Gastrocnemius medialis (tissue), 4 donors: Measurements from ENCODE around the gene THAP4. TPM values are rescaled to one million over a fixed set of nuclear protein-coding genes. Genes with fewer than 3 reads are reported as not detected.
A peak's percentile ranks its signal among the peaks of the same experiment; 100 is the strongest.
"Not testable (repeated sequence)": the region's sequence is repeated elsewhere in the genome, so short reads cannot be mapped to it uniquely, and the experiment has no call there.

Source experiments
- ATAC-seq, 2 donors: fragments of 150-250 bp; one replicate each; pipeline ENCODE4 v1.9.1; 2016
- DNase-seq, 2 donors: peaks; one replicate each; pipeline ENCODE4 v3.0.0-alpha.2; 2019
- H3K27ac ChIP-seq, 4 donors: fragments of 200-600 bp; sonication (generic); 1 replicate in 1 of 4; 2 replicates in 3 of 4; pipeline ENCODE4 v1.5.1; 2016 to 2018; ENCODE audit warnings: mild to moderate bottlenecking in 2 of 4, moderate library complexity in 1 of 4
- H3K27me3 ChIP-seq, 3 donors: fragments of 200-600 bp; sonication (generic) in 2 of 3; 1 replicate in 1 of 3; 2 replicates in 2 of 3; pipeline versions ENCODE4 v1.5.1 to v1.6.0; 2016 to 2019; ENCODE audit warnings: mild to moderate bottlenecking in 1 of 3, moderate library complexity in 1 of 3
- H3K36me3 ChIP-seq, 2 donors: fragments of 200-600 bp; sonication (generic) in 1 of 2; one replicate each; pipeline ENCODE4 v1.5.1; 2017 to 2018
- H3K4me1 ChIP-seq, 2 donors: fragments of 200-600 bp; sonication (generic) in 1 of 2; one replicate each; pipeline ENCODE4 v1.5.1; 2016 to 2017; ENCODE audit warnings: mild to moderate bottlenecking in 2 of 2
- H3K4me3 ChIP-seq, 4 donors: fragments of 200-600 bp; sonication (generic) in 3 of 4; 1 replicate in 1 of 4; 2 replicates in 3 of 4; pipeline ENCODE4 v1.5.1; 2016 to 2019; ENCODE audit warnings: mild to moderate bottlenecking in 2 of 4
- H3K9me3 ChIP-seq, 3 donors: fragments of 200-600 bp; sonication (generic) in 2 of 3; 1 replicate in 1 of 3; 2 replicates in 2 of 3; pipeline ENCODE4 v1.5.1; 2016 to 2019
- POLR2A ChIP-seq, 2 donors: fragments of 450-650 bp; IDR thresholded peaks; one replicate each; pipeline ENCODE4 v1.6.1; 2017; ENCODE audit warnings: antibody characterized with exemption in 2 of 2, mild to moderate bottlenecking in 2 of 2, moderate library complexity in 2 of 2
- in situ Hi-C, 4 donors: fragments of 200-750 bp; cut with MboI; loops; one replicate each; pipeline versions ENCODE4 v1.15.0 to v1.8.0; 2017; ENCODE audit warnings: low sequenced_read_pairs in 4 of 4
- intact Hi-C: fragments of 100-400 bp; cut with DNase I; formaldehyde crosslinking; loops from one replicate; pipeline ENCODE4 v1.15.1; 2023; ENCODE audit warnings: low total_unique reads
- total RNA-seq, 4 donors: library from RNA; depleted of rRNA; stranded (reverse); fragments of >200 nt; gene quantifications; one replicate each; pipeline versions ENCODE4 v1.1.0 to v1.2.3, GENCODE V29; 2016
- TF ChIP-seq, protein P1 (sequence below), 5 experiments: fragments of 450-650 bp in 3 of 5; fragments of 200-600 bp in 2 of 5; sonication (generic) in 2 of 5; IDR thresholded peaks in 4 of 5; conservative IDR thresholded peaks in 1 of 5; 1 replicate in 4 of 5; 2 replicates in 1 of 5; pipeline ENCODE4 v1.5.1; 2016 to 2019; ENCODE audit warnings: antibody characterized with exemption in 5 of 5, mild to moderate bottlenecking in 3 of 5, moderate library complexity in 3 of 5

Gene THAP4
- total RNA-seq, 4 donors from 2014 or later, result 71.3 to 83.3 (median 79.9) TPM

GRCh38 chr2:241666627-241667400 lies 29.9 kb upstream of the THAP4 start:
- H3K9me3 ChIP-seq, result no peaks in the 10 kb centered on the region
- no peak overlapping the region for H3K4me3 ChIP-seq
- H3K27me3 ChIP-seq, result no peaks in the 10 kb centered on the region
- no peak for DNase-seq
- no peak for TF ChIP-seq POLR2A (IDR thresholded peaks at IDR 0.05)
- TF ChIP-seq, protein P1, sequence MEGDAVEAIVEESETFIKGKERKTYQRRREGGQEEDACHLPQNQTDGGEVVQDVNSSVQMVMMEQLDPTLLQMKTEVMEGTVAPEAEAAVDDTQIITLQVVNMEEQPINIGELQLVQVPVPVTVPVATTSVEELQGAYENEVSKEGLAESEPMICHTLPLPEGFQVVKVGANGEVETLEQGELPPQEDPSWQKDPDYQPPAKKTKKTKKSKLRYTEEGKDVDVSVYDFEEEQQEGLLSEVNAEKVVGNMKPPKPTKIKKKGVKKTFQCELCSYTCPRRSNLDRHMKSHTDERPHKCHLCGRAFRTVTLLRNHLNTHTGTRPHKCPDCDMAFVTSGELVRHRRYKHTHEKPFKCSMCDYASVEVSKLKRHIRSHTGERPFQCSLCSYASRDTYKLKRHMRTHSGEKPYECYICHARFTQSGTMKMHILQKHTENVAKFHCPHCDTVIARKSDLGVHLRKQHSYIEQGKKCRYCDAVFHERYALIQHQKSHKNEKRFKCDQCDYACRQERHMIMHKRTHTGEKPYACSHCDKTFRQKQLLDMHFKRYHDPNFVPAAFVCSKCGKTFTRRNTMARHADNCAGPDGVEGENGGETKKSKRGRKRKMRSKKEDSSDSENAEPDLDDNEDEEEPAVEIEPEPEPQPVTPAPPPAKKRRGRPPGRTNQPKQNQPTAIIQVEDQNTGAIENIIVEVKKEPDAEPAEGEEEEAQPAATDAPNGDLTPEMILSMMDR (IDR thresholded peaks at IDR 0.05 in 4 of 5, conservative IDR thresholded peaks at IDR 0.05 in 1 of 5), result no peak
- no peaks in the 10 kb centered on the region for H3K4me1 ChIP-seq
- intact Hi-C loops (no loop called here), in situ Hi-C loops (no loop called here)
- no peak for ATAC-seq
- H3K27ac ChIP-seq, result no peak overlapping the region
- peaks cover 0 to 50% of the 10 kb centered on the region in 2 donors for H3K36me3 ChIP-seq

DNA sequence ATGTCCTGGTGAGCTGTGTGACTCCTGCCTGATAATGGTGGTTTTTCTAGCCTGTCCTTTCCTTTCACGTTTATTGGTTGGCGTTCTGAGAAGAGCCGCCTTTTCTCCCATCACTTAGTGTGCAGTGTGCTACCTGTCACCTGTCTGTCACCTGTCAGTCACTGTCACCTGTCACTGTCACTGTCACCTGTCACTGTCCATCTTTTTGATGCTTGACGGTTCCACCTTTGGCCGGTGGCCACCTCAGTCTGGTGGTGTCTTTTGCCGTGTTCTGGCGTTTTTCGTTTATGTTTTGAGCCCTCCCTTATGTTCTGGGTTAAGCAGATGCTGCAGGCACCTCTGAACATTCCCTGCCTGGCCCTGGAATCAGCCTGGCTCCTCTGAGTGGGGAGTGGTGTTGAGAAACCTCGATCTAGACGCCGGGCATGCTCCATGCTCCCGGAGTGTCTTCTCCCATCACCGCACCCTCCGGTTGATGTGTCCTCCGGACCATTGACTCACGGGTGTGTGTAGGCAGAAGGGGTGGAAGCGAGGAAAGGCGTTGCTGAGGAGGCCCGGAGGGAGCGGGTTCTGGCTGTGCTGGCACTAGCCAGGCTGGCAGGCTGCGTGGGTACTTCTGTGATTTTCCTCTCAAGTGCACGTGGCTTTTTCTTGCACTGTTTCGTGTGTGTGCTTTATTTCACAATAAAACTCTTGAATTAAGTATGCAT lies 28.9 kb upstream of the THAP4 start:
- TF ChIP-seq POLR2A (IDR thresholded peaks at IDR 0.05), result no peak
- TF ChIP-seq, protein P1 (IDR thresholded peaks at IDR 0.05 in 4 of 5, conservative IDR thresholded peaks at IDR 0.05 in 1 of 5), result no peak
- no peaks in the 10 kb centered on the region for H3K27me3 ChIP-seq
- H3K4me3 ChIP-seq, result no peak overlapping the region
- intact Hi-C loops (loop anchor here (1.0 kb wide), 1 partner anchor 67 kb away; no protein-coding TSS in a partner anchor), in situ Hi-C loops (no loop called here)
- H3K4me1 ChIP-seq, result no peaks in the 10 kb centered on the region
- no peaks in the 10 kb centered on the region for H3K9me3 ChIP-seq
- peaks cover 0 to 52% of the 10 kb centered on the region in 2 donors for H3K36me3 ChIP-seq
- no peak overlapping the region for H3K27ac ChIP-seq
- no peak for DNase-seq
- peak in 1 of 2 donors; percentile 44 for ATAC-seq

DNA sequence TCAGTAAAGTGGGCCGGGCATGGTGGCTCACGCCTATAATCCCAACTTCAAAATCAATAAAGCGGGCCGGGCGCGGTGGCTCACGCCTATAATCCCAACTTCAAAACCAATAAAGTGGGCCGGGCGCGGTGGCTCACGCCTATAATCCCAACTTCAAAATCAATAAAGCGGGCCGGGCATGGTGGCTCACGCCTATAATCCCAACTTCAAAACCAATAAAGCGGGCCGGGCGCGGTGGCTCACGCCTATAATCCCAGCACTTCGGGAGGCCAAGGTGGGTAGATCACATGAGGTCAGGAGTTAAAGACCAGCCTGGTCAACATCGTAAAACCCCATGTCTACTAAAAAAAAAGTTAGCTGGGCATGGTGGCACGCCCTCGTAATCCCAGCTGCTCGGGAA lies 25.8 kb upstream of the THAP4 start:
- H3K27me3 ChIP-seq, in situ Hi-C loops, intact Hi-C loops, H3K4me1 ChIP-seq, H3K27ac ChIP-seq, H3K4me3 ChIP-seq, ATAC-seq, DNase-seq, H3K9me3 ChIP-seq: not testable (repeated sequence)
- H3K36me3 ChIP-seq, result peaks cover 0 to 51% of the 10 kb centered on the region in 2 donors

GRCh38 chr2:241660593-241661213 lies 23.7 kb upstream of the THAP4 start:
- intact Hi-C loops, result no loop called here
- no peaks in the 10 kb centered on the region for H3K9me3 ChIP-seq
- DNase-seq, result no peak

More at GRCh38 chr2:241660593-241661213, 23.7 kb upstream of the THAP4 start:
- H3K36me3 ChIP-seq, result peaks cover 0 to 57% of the 10 kb centered on the region in 2 donors
- no peak for TF ChIP-seq POLR2A (IDR thresholded peaks at IDR 0.05)
- TF ChIP-seq, protein P1 (IDR thresholded peaks at IDR 0.05 in 4 of 5, conservative IDR thresholded peaks at IDR 0.05 in 1 of 5), result no peak
- no peak overlapping the region for H3K27ac ChIP-seq
- no peak for ATAC-seq
- in situ Hi-C loops, result no loop called here
- no peaks in the 10 kb centered on the region for H3K4me1 ChIP-seq
- H3K27me3 ChIP-seq, result no peaks in the 10 kb centered on the region
- no peak overlapping the region for H3K4me3 ChIP-seq
